ENCODE data around the gene FPR2. TPM values are rescaled to one million over a fixed set of nuclear protein-coding genes. Genes with fewer than 3 reads are reported as not detected.

The FPR2 gene
- total RNA-seq, 1 experiment from 2014 or later = not detected

DNA sequence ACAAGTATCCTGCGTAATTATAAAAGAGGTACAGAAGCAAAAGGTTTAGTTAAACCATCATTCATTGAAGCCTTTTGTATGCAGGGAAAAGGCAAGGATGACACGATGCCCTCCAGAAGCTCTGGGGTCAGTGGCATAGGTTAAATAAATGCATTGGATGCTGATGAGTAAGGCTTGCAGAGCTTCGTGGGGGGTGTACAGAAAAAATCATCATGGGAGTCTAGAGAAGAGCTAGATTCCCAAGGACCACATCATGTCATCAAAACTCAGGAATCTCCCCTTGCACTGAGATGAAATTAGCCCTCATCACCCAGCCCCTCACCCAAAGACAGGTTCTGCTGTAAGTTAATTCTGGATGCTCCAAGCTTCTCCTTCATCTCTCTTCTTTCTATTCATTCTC lies 17.6 kb upstream of the FPR2 start:
- CTCF ChIA-PET = interaction anchor here (0.7 kb wide), 1 partner anchor 34 kb away, joined by 3 read pairs; no protein-coding TSS in a partner anchor
- peaks cover 21% of the 10 kb centered on the region for H3K9me3 Mint-ChIP-seq (ENCODE audit: unreplicated experiment)
- Histone ChIP-seq H3K9me3 (no peaks in the 10 kb centered on the region; the same call in none of the 2 replicates), H3K4me1 (no peaks in the 10 kb centered on the region), H3K27me3 (replicated peaks; ENCODE audit: control insufficient read depth, insufficient read depth, low read length) (no peaks in the 10 kb centered on the region; the same call in 1 of the 2 replicates), H3K4me3 (ENCODE audit: low read depth, low read length) (no peak overlapping the region), H3K36me3 (ENCODE audit: control insufficient read depth, insufficient read depth, low read length) (no peaks in the 10 kb centered on the region)
- TF ChIP-seq, protein P1, sequence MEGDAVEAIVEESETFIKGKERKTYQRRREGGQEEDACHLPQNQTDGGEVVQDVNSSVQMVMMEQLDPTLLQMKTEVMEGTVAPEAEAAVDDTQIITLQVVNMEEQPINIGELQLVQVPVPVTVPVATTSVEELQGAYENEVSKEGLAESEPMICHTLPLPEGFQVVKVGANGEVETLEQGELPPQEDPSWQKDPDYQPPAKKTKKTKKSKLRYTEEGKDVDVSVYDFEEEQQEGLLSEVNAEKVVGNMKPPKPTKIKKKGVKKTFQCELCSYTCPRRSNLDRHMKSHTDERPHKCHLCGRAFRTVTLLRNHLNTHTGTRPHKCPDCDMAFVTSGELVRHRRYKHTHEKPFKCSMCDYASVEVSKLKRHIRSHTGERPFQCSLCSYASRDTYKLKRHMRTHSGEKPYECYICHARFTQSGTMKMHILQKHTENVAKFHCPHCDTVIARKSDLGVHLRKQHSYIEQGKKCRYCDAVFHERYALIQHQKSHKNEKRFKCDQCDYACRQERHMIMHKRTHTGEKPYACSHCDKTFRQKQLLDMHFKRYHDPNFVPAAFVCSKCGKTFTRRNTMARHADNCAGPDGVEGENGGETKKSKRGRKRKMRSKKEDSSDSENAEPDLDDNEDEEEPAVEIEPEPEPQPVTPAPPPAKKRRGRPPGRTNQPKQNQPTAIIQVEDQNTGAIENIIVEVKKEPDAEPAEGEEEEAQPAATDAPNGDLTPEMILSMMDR (IDR thresholded peaks at IDR 0.05; ENCODE audit: insufficient read depth in 1 of 2, low read depth in 1 of 2, low read length in 1 of 2, severe bottlenecking in 1 of 2, unreplicated experiment in 1 of 2) = no peak
- DNase-seq = no peak
- no peak overlapping the region for H3K4me3 Mint-ChIP-seq (ENCODE audit: unreplicated experiment)
- POLR2A ChIA-PET = no interaction called here
- intact Hi-C loops (cut with micrococcal nuclease; ENCODE audit: unreplicated experiment) = no loop called here
- H3K4me1 Mint-ChIP-seq (ENCODE audit: low read depth, unreplicated experiment) = no peaks in the 10 kb centered on the region
- BruUV-seq (replicated peaks) = no TSS peak
- H3K36me3 Mint-ChIP-seq (ENCODE audit: insufficient read depth, unreplicated experiment) = no peaks in the 10 kb centered on the region
- H3K27ac Mint-ChIP-seq (ENCODE audit: unreplicated experiment) = no peak overlapping the region
- H3K27me3 Mint-ChIP-seq (ENCODE audit: insufficient read depth, unreplicated experiment) = peaks cover 2% of the 10 kb centered on the region

DNA sequence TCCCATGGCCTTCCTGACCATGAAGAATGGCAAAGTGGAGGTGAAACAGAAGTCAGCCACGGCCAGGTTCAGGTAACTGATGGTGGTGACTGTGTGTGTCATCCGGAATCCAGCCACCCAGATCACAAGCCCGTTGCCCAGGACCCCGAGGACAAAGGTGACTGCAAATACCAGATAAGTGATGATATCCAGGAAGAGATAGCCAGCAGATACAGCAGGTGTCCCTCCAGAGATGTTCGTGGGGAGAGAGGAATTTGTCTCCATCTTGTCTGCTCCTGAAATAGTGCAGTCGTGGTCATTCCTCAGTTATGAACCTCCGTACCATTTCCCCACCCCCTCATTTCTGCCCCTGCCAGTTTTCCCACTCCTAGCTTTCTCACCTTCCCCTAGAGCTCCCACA lies 14.2 kb upstream of the FPR2 start:
- H3K36me3 Mint-ChIP-seq (ENCODE audit: insufficient read depth, unreplicated experiment) = no peaks in the 10 kb centered on the region
- BruUV-seq (replicated peaks) = no TSS peak
- no peaks in the 10 kb centered on the region; the same call in 1 of the 2 replicates for H3K9me3 ChIP-seq
- H3K9me3 Mint-ChIP-seq (ENCODE audit: unreplicated experiment) = peaks cover 42% of the 10 kb centered on the region
- peaks cover 5% of the 10 kb centered on the region for H3K27me3 Mint-ChIP-seq (ENCODE audit: insufficient read depth, unreplicated experiment)
- H3K4me3 Mint-ChIP-seq (ENCODE audit: unreplicated experiment) = no peak overlapping the region
- CTCF ChIA-PET = no interaction called here
- TF ChIP-seq, protein P1 (IDR thresholded peaks at IDR 0.05; ENCODE audit: insufficient read depth in 1 of 2, low read depth in 1 of 2, low read length in 1 of 2, severe bottlenecking in 1 of 2, unreplicated experiment in 1 of 2) = no peak
- no peaks in the 10 kb centered on the region for H3K4me1 ChIP-seq
- no peaks in the 10 kb centered on the region for H3K36me3 ChIP-seq (ENCODE audit: control insufficient read depth, insufficient read depth, low read length)
- intact Hi-C loops (cut with micrococcal nuclease; ENCODE audit: unreplicated experiment) = no loop called here
- POLR2A ChIA-PET = no interaction called here
- DNase-seq = no peak
- H3K4me3 ChIP-seq (ENCODE audit: low read depth, low read length) = no peak overlapping the region
- no peak overlapping the region for H3K27ac Mint-ChIP-seq (ENCODE audit: unreplicated experiment)
- no peaks in the 10 kb centered on the region for H3K27me3 ChIP-seq (replicated peaks; ENCODE audit: control insufficient read depth, insufficient read depth, low read length)
- no peaks in the 10 kb centered on the region for H3K4me1 Mint-ChIP-seq (ENCODE audit: low read depth, unreplicated experiment)

DNA sequence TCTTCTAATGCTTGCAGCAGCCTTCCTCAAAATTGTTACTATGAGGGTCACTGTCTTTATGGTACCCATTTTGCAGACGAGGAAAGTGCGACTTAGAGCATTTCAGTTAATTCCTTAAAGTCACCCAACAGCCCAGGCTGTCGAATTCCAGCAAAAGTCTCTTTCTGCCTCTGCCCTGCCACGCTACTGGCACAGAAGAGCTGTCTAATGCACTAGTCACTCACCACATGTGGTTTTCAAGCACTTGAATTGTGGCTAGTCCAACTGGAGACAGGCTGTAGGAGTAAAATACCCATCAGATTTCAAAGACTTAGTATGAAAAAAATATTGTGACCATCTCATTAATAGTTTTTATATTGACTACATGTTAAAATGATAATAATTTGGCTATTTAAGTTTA lies 11.0 kb upstream of the FPR2 start:
- no peak overlapping the region for H3K27ac Mint-ChIP-seq (ENCODE audit: unreplicated experiment)
- ChIA-PET POLR2A (no interaction called here), CTCF (no interaction called here)
- no peak for DNase-seq
- H3K27me3 Mint-ChIP-seq (ENCODE audit: insufficient read depth, unreplicated experiment) = peaks cover 5% of the 10 kb centered on the region
- peaks cover 49% of the 10 kb centered on the region for H3K9me3 Mint-ChIP-seq (ENCODE audit: unreplicated experiment)
- Histone ChIP-seq H3K27me3 (replicated peaks; ENCODE audit: control insufficient read depth, insufficient read depth, low read length) (no peaks in the 10 kb centered on the region), H3K4me1 (no peaks in the 10 kb centered on the region), H3K9me3 (no peaks in the 10 kb centered on the region), H3K36me3 (ENCODE audit: control insufficient read depth, insufficient read depth, low read length) (no peaks in the 10 kb centered on the region), H3K4me3 (ENCODE audit: low read depth, low read length) (no peak overlapping the region)
- H3K36me3 Mint-ChIP-seq (ENCODE audit: insufficient read depth, unreplicated experiment) = no peaks in the 10 kb centered on the region
- H3K4me1 Mint-ChIP-seq (ENCODE audit: low read depth, unreplicated experiment) = no peaks in the 10 kb centered on the region
- intact Hi-C loops (cut with micrococcal nuclease; ENCODE audit: unreplicated experiment) = no loop called here
- no TSS peak for BruUV-seq (replicated peaks)
- TF ChIP-seq, protein P1 (IDR thresholded peaks at IDR 0.05; ENCODE audit: insufficient read depth in 1 of 2, low read depth in 1 of 2, low read length in 1 of 2, severe bottlenecking in 1 of 2, unreplicated experiment in 1 of 2) = no peak
- no peak overlapping the region for H3K4me3 Mint-ChIP-seq (ENCODE audit: unreplicated experiment)
